ENCODE data around the gene KIF20B.

DNA sequence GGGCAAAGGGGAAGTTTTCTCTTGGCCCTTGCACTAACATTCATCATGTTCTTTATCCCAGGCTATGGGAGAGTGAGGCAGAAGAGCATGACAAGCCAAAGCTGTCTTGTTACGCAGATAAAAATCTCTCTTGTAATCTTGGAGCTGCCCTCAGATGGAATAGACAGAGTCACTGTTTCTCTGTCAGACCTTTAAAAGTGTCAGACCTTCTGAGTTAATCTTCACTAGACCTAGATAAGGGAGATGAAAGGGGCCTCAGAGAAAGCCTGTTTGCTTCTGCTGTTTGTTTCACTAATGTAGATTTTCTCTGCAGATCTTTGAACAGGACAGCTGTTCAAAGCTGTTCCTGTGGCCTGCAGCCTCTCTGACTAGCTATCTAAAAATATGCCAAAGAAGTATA is 112.9 kb downstream of the KIF20B start:
- TF ChIP-seq, protein P1, sequence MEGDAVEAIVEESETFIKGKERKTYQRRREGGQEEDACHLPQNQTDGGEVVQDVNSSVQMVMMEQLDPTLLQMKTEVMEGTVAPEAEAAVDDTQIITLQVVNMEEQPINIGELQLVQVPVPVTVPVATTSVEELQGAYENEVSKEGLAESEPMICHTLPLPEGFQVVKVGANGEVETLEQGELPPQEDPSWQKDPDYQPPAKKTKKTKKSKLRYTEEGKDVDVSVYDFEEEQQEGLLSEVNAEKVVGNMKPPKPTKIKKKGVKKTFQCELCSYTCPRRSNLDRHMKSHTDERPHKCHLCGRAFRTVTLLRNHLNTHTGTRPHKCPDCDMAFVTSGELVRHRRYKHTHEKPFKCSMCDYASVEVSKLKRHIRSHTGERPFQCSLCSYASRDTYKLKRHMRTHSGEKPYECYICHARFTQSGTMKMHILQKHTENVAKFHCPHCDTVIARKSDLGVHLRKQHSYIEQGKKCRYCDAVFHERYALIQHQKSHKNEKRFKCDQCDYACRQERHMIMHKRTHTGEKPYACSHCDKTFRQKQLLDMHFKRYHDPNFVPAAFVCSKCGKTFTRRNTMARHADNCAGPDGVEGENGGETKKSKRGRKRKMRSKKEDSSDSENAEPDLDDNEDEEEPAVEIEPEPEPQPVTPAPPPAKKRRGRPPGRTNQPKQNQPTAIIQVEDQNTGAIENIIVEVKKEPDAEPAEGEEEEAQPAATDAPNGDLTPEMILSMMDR (conservative IDR thresholded peaks at IDR 0.05), result no peak
- TF ChIP-seq EZH2 (IDR thresholded peaks at IDR 0.05; ENCODE audit: low read depth), result no peak
